Neural progenitor cell (in vitro differentiated cells): Measurements from ENCODE around the gene HIBADH.

Experiments
- CTCF ChIP-seq: fragments of 200-600 bp; sonication (generic); IDR thresholded peaks from 2 replicates; pipeline ENCODE4 v1.5.1; 2017; ENCODE audit warnings: antibody characterized with exemption, mild to moderate bottlenecking
- EZH2 ChIP-seq: fragments of 200-600 bp; sonication (generic); IDR thresholded peaks from 2 replicates; pipeline ENCODE4 v1.6.1; 2017; ENCODE audit warnings: antibody characterized with exemption, mild to moderate bottlenecking, moderate library complexity
- EZH2phosphoT487 ChIP-seq: fragments of 200-600 bp; sonication (generic); IDR thresholded peaks from 2 replicates; pipeline ENCODE4 v1.6.1; 2017; ENCODE audit warnings: antibody characterized with exemption

- TF ChIP-seq CTCF (no peak), EZH2 (no peak), EZH2phosphoT487 (no peak)
Measured at GRCh38 chr7:27699751-27700150, 37.1 kb upstream of the HIBADH start.
